ENCODE results near the gene RAI2.

- no peak for TF ChIP-seq CTCF (conservative IDR thresholded peaks at IDR 0.05; ENCODE audit: low read depth in 2 of 2)
- no peak for TF ChIP-seq JUNB (IDR thresholded peaks at IDR 0.05; ENCODE audit: unreplicated experiment)
- TF ChIP-seq EZH2 (IDR thresholded peaks at IDR 0.05; ENCODE audit: low read depth, unreplicated experiment) = no peak
- no peak for TF ChIP-seq POLR2AphosphoS5 (IDR thresholded peaks at IDR 0.05; ENCODE audit: low read depth)
- no peak for TF ChIP-seq CREB1 (CRISPR knock-in tag; IDR thresholded peaks at IDR 0.05; ENCODE audit: low read depth)
- TF ChIP-seq ZNF331 (CRISPR knock-in tag; IDR thresholded peaks at IDR 0.05; ENCODE audit: low read depth) = no peak
- TF ChIP-seq REST (IDR thresholded peaks at IDR 0.05; ENCODE audit: unreplicated experiment) = no peak
- TF ChIP-seq EZH2phosphoT487 (IDR thresholded peaks at IDR 0.05; ENCODE audit: unreplicated experiment) = no peak
- TF ChIP-seq ZNF462 (CRISPR knock-in tag; IDR thresholded peaks at IDR 0.05) = no peak
Observed at GRCh38 chrX:17798921-17799320, 62.2 kb downstream of the RAI2 start.
